Smooth muscle cell (in vitro differentiated cells): ENCODE measurements around the gene CACFD1. TPM values are rescaled to one million over a fixed set of nuclear protein-coding genes. Genes with fewer than 3 reads are reported as not detected.

Experiments used
- DNase-seq: peaks from one replicate; lab custom pipeline; 2025; ENCODE audit not compliant: unreplicated experiment; lab: John Stamatoyannopoulos, UW
- H2AFZ ChIP-seq: fragments of 200-600 bp; sonication (generic); 2 replicates; pipeline ENCODE4 v1.6.0; 2016; ENCODE audit warnings: antibody characterized with exemption, low read depth, mild to moderate bottlenecking
- H3F3A ChIP-seq: fragments of 200-600 bp; sonication (generic); 2 replicates; pipeline ENCODE4 v1.6.0; 2017; ENCODE audit warnings: antibody characterized with exemption, low read depth
- H3K27ac ChIP-seq: fragments of 200-600 bp; sonication (generic); 2 replicates; pipeline ENCODE4 v1.5.1; 2016; ENCODE audit warnings: low read depth, mild to moderate bottlenecking
- H3K27me3 ChIP-seq: fragments of 200-600 bp; sonication (generic); 2 replicates; pipeline ENCODE4 v1.6.1; 2016; ENCODE audit warnings: low read depth, mild to moderate bottlenecking
- H3K36me3 ChIP-seq: fragments of 200-600 bp; sonication (generic); 2 replicates; pipeline ENCODE4 v1.5.1; 2016; ENCODE audit warnings: low read depth
- H3K4me1 ChIP-seq: fragments of 200-600 bp; sonication (generic); 2 replicates; pipeline ENCODE4 v1.5.1; 2016; ENCODE audit warnings: low read depth
- H3K4me2 ChIP-seq: fragments of 200-600 bp; sonication (generic); 2 replicates; pipeline ENCODE4 v1.6.0; 2016; ENCODE audit warnings: mild to moderate bottlenecking
- H3K4me3 ChIP-seq: fragments of 200-600 bp; sonication (generic); 2 replicates; pipeline ENCODE4 v1.5.1; 2016; ENCODE audit warnings: mild to moderate bottlenecking
- H3K79me2 ChIP-seq: fragments of 200-600 bp; sonication (generic); 2 replicates; pipeline ENCODE4 v1.6.0; 2016; ENCODE audit warnings: low read depth, mild to moderate bottlenecking
- H3K9ac ChIP-seq: fragments of 200-600 bp; sonication (generic); 2 replicates; pipeline ENCODE4 v1.6.0; 2016; ENCODE audit warnings: low read depth
- H3K9me3 ChIP-seq: fragments of 200-600 bp; sonication (generic); replicated peaks from 2 replicates; pipeline ENCODE4 v1.5.1; 2016; ENCODE audit warnings: low read depth
- H4K20me1 ChIP-seq: fragments of 200-600 bp; sonication (generic); 2 replicates; pipeline ENCODE4 v1.6.0; 2016; ENCODE audit warnings: low read depth
- CTCF ChIP-seq: fragments of 200-600 bp; sonication (generic); IDR thresholded peaks from 2 replicates; pipeline ENCODE4 v1.5.1; 2017; ENCODE audit warnings: borderline replicate concordance, mild to moderate bottlenecking, antibody characterized with exemption; ENCODE audit not compliant: insufficient read depth, poor library complexity, severe bottlenecking
- WGBS: methylation state at CpG from one replicate; pipeline ENCODE4 v1.1.7; 2016; ENCODE audit warnings: low lambda C conversion rate; 5-methylcytosine and 5-hydroxymethylcytosine counted together
- polyA plus RNA-seq: library from polyadenylated mRNA; unstranded; fragments of >200 nt; fragmentation: Nextera tagmentation; extraction: Ambion mirVana; gene quantifications from 2 replicates; pipeline ENCODE4 v1.2.1, GENCODE V29; 2016
- total RNA-seq: library from RNA; depleted of rRNA; stranded (reverse); fragments of >200 nt; gene quantifications from 2 replicates; pipeline ENCODE4 v1.2.3, GENCODE V29; 2014

The CACFD1 gene
- total and polyA plus RNA-seq, 2 experiments from 2014 or later = 5.8 to 27.1 TPM

GRCh38 chr9:133484671-133485437, 25.1 kb downstream of the CACFD1 start:
- H4K20me1 ChIP-seq = no peaks in the 10 kb centered on the region
- H2AFZ ChIP-seq = no peak overlapping the region
- H3K4me3 ChIP-seq = no peak overlapping the region
- no peak overlapping the region for H3K4me2 ChIP-seq
- no peaks in the 10 kb centered on the region for H3K36me3 ChIP-seq
- no peak for DNase-seq
- 64% methylated on average over 20 of the region's 22 CpGs for WGBS
- no peak overlapping the region for H3K9ac ChIP-seq
- no peak for TF ChIP-seq CTCF
- no peaks in the 10 kb centered on the region for H3K79me2 ChIP-seq
- H3K27me3 ChIP-seq = no peaks in the 10 kb centered on the region
- no peak overlapping the region for H3K27ac ChIP-seq
- no peaks in the 10 kb centered on the region for H3F3A ChIP-seq
- H3K9me3 ChIP-seq = no peaks in the 10 kb centered on the region
- no peaks in the 10 kb centered on the region for H3K4me1 ChIP-seq

GRCh38 chr9:133485531-133486260, 25.9 kb downstream of the CACFD1 start:
- no peak for TF ChIP-seq CTCF
- WGBS = 80% methylated on average over 25 of the region's 25 CpGs
- no peaks in the 10 kb centered on the region for H3F3A ChIP-seq

GRCh38 chr9:133487331-133487725, 27.6 kb downstream of the CACFD1 start:
- H3K9me3 ChIP-seq = no peaks in the 10 kb centered on the region
- no peaks in the 10 kb centered on the region for H3K36me3 ChIP-seq
- WGBS = 95% methylated on average over 8 of the region's 8 CpGs
- H4K20me1 ChIP-seq = no peaks in the 10 kb centered on the region
- H2AFZ ChIP-seq = no peak overlapping the region
- H3K4me2 ChIP-seq = no peak overlapping the region
- no peak overlapping the region for H3K4me3 ChIP-seq
- no peak overlapping the region for H3K27ac ChIP-seq
- TF ChIP-seq CTCF = no peak
- DNase-seq = no peak
- H3K9ac ChIP-seq = no peak overlapping the region
- no peaks in the 10 kb centered on the region for H3K4me1 ChIP-seq
- H3F3A ChIP-seq = no peaks in the 10 kb centered on the region
- H3K79me2 ChIP-seq = no peaks in the 10 kb centered on the region
- H3K27me3 ChIP-seq = no peaks in the 10 kb centered on the region

More at GRCh38 chr9:133485531-133486260, 25.9 kb downstream of the CACFD1 start:
- H2AFZ ChIP-seq = no peak overlapping the region
- H3K4me2 ChIP-seq = no peak overlapping the region
- no peaks in the 10 kb centered on the region for H3K9me3 ChIP-seq
- no peak overlapping the region for H3K4me3 ChIP-seq
- H3K79me2 ChIP-seq = no peaks in the 10 kb centered on the region
- no peak overlapping the region for H3K9ac ChIP-seq
- no peak overlapping the region for H3K27ac ChIP-seq
- no peaks in the 10 kb centered on the region for H4K20me1 ChIP-seq
- no peaks in the 10 kb centered on the region for H3K4me1 ChIP-seq
- no peak for DNase-seq
- no peaks in the 10 kb centered on the region for H3K27me3 ChIP-seq
- H3K36me3 ChIP-seq = no peaks in the 10 kb centered on the region
